NOMO-1 (cell line): Measurements from ENCODE around the gene PLAGL1.
"Not testable (repeated sequence)": the region's sequence is repeated elsewhere in the genome, so short reads cannot be mapped to it uniquely, and the experiment has no call there.

Source experiments
- DNase-seq, 2 experiments: peaks; one replicate each; lab custom pipeline; 2025; ENCODE audit not compliant: unreplicated experiment in 2 of 2; lab: John Stamatoyannopoulos, UW

PLAGL1 gene, protein sequence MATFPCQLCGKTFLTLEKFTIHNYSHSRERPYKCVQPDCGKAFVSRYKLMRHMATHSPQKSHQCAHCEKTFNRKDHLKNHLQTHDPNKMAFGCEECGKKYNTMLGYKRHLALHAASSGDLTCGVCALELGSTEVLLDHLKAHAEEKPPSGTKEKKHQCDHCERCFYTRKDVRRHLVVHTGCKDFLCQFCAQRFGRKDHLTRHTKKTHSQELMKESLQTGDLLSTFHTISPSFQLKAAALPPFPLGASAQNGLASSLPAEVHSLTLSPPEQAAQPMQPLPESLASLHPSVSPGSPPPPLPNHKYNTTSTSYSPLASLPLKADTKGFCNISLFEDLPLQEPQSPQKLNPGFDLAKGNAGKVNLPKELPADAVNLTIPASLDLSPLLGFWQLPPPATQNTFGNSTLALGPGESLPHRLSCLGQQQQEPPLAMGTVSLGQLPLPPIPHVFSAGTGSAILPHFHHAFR

GRCh38 chr6:144008120-144008811 is at the start of gene PLAGL1:
Gene PLAGL1, minus strand, starts transcription at chr6:144008259. Its CDS starts 60,123 bp downstream, at chr6:143948136.
- peak; percentile 25 to 29 for DNase-seq

- peak in 1 of 2 experiments; percentile 52 for DNase-seq
These were observed 47.3 kb upstream of the PLAGL1 start for GRCh38 chr6:144055121-144055931.

DNA sequence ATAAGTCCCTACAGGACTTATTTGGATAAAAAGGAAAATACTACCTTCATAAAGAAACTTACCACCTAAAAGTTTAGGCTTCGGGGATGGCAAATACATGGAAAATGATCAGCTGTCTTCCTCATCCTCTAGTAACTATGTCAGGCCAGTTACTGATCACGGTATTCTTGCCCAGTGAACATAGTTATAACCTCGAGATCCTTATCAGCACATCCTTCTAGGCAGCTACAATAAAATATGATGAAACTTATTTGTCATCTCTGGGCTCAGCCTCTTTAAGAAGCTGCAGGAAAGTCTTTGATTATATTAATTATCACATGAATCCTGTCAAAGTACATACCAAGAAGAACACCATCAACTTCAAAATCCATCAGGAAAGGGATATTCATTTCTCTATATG is 45.5 kb upstream of the PLAGL1 start:
- DNase-seq = no peak

DNA sequence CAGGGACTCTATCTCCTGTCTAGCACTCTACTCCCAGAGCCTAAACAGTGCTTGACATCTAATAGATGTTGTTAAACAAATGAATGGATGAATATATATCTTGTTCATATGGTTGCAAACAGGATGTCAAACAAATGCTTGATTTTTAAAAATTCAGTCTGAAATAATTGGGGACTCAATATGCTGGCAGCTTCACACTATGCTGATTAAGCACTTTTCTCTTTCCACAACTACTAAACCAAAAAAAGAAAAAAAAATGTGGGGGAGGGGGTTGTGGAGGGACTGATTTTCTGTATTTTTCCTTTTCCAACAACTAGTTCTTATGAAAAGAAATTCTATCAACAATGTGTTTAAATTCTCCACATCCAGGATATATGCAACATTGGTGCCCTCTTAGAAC is 44.4 kb upstream of the PLAGL1 start:
- no peak for DNase-seq

DNA sequence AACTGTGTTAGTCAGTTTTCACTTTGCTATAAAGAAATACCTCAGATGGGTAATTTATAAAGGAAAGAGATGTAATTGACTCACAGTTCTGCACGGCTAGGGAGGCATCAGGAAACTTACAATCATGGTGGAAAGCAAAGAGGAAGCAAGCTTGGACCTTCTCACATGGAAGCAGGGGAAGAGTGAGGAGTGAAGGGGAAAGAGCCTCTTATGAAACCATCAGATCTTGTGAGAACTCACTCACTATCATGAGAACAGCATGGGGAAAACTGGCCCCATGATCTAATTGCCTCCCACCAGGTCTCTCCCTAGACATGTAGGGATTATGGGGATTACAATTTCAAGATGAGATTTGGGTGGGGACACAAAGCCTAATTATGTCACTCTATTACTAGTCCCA is 41.3 kb upstream of the PLAGL1 start:
- no peak for DNase-seq

GRCh38 chr6:144047688-144048087 is 39.6 kb upstream of the PLAGL1 start:
- DNase-seq = no peak

GRCh38 chr6:144046672-144047071 is 38.6 kb upstream of the PLAGL1 start:
- not testable (repeated sequence) for DNase-seq

- not testable (repeated sequence) for DNase-seq
These were observed 36.9 kb upstream of the PLAGL1 start for GRCh38 chr6:144044989-144045388.

DNA sequence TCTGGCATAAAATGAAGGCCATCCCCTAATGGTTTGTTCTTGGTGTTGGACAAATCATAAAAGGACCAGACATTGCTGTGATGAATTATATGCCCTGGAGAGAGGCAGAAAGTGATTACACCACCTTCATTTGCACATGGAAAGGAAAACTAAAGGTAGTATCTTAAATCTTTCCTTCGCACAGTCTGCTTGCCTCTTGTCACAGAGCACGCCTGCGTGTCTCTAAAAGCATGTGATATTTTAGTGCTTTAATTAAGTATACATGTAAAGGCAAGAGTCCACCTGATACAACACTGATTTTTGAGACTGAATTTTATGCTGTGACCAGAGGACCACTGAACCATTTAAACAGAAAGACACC is 28.8 kb upstream of the PLAGL1 start:
- DNase-seq = no peak

- DNase-seq = peak; percentile 77 to 95
These were observed 28.2 kb upstream of the PLAGL1 start for GRCh38 chr6:144036064-144036834.

GRCh38 chr6:144035416-144035815 is 27.4 kb upstream of the PLAGL1 start:
- no peak for DNase-seq

DNA sequence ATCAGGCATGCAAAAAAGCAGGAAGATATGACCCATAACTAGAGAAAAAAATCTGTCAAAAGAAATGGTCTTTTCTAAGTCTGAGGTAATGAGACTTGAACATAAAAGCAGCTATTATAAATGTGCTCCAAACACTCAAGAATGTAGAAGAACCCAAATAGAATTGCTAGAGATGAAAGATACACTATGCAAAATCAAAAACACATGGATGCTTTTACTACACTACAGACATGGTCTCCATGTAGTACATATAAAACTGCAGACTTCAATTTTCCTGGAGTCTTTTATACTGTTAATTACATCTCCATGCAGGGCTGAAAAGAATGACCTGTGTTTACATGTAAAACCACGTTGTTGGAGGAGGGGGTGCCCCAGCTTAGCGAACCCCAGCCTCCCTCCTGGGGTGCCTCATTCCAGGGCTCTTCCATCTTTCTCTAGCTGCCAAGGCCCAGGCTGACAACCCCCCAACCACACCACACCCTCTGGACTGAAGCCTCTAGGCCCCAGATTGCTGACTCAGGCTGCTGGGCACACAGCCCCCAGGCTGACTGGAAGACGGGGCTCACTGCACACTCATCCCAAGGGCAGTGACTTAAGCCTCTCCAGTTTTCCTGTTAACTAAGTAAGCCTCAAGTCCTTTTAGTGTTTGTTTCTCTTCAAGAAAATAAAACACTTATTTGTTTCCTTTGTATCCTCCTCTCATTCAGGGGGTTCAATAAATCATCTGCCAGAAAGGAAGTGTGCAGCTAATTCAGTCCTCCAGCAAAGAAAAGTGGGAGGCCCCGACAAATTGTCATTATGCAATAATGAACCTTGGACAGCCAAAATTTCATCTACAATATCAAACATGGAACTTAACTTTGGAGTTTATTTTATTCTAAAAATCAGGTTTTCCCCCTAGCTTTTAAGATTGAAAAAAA is 26.0 kb upstream of the PLAGL1 start:
- peak; percentile 68 to 82 for DNase-seq

DNA sequence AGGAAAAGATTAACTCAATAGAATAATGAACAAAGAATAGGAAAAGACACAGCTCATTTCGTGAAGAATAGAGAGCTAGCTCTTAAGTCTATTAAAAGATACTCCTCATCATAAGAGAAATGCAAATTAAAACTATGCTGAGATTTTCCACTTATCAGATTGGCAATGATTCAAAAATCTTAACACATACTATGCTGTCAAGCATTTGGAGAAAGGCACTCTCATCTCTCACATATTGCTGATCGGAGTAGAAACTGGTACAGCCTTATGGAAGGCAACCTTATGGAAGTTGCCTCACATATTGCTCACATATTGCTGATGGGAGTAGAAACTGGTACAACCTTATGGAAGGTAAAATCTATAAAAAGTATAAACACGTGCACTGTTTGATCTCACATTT is 21.4 kb upstream of the PLAGL1 start:
- DNase-seq = no peak

- DNase-seq = no peak
These were observed 20.0 kb upstream of the PLAGL1 start for GRCh38 chr6:144027932-144028587.

- no peak for DNase-seq
These were observed 15.2 kb upstream of the PLAGL1 start for GRCh38 chr6:144023216-144023615.

DNA sequence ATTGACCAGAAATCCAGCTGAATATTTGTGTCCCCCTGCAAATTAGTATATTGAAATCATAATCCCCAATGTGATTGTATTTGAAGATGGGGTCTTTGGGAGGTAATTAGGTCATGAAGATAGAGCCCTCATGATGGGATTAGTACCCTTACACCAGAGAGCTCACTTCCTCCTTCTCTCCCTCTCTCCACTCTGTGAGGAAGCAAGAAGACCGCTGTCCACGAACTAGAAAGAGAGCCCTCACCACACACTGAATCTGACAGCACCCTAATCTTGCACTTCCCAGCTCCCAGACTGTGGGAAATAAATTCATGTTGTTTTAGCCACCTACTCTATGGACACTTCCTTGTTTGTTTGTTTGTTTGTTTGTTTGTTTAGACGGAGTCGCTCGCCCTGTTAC is 11.9 kb upstream of the PLAGL1 start:
- peak; percentile 19 to 33 for DNase-seq

GRCh38 chr6:144017166-144018094 is 9.4 kb upstream of the PLAGL1 start:
- peak; percentile 80 to 89 for DNase-seq

DNA sequence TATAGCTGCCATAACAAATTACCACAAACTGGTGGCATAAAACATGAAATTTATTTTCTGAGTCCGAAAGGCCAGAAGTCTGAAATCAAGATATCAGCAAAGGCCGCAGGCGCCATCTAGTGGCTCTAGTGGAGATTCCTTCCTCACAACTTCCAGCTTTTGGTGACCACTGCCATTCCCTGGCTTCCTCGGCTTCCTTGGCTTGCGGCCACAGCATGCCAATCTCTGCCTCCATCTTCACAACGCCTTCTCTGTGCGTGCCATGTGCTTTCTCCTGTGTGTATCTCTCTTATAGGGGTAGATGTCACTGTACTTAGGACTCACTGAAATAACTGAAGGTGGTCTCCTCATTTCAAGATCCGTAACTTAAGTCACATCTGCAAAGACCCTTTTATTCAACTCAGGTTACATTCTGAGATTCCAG is 5.4 kb upstream of the PLAGL1 start:
- DNase-seq = peak; percentile 12 to 68
